MM.1S (cell line): ENCODE results near the gene COBLL1.

Experiments used
- EZH2 ChIP-seq: fragments of 300-600 bp; sonication (generic); optimal IDR thresholded peaks from 2 replicates; pipeline ENCODE3; 2017; ENCODE audit warnings: low read depth, mild to moderate bottlenecking, antibody characterized with exemption, low read length, mixed read lengths
- EZH2phosphoT487 ChIP-seq: fragments of 300-600 bp; sonication (generic); IDR thresholded peaks from 2 replicates; pipeline ENCODE4 v1.6.1; 2018; ENCODE audit warnings: antibody characterized with exemption, low read length
- TF ChIP-seq, protein P1 (sequence below): fragments of 300-600 bp; sonication (generic); IDR thresholded peaks from 2 replicates; pipeline ENCODE4 v1.5.1; 2016; ENCODE audit warnings: antibody characterized with exemption, low read length, mixed read lengths

DNA sequence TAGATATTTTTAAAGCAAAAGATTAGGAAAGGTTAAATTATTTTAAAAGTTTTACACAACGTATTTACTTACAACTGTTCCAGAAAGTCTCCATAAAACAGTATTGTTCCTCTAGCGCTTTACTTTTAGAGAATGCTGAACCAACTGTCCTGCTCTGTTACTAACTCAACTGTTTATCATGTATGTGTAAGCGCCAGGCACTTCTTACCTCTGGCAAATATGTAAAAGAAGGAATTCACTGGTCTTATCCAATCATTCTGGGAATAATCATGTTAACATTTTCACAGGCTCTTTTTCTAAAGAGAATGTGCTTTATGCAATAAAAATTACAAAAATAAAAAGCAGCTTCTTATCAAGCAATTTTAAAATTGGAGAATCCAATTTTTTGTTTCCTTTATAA, 68.0 kb downstream of the COBLL1 start:
- TF ChIP-seq, protein P1, sequence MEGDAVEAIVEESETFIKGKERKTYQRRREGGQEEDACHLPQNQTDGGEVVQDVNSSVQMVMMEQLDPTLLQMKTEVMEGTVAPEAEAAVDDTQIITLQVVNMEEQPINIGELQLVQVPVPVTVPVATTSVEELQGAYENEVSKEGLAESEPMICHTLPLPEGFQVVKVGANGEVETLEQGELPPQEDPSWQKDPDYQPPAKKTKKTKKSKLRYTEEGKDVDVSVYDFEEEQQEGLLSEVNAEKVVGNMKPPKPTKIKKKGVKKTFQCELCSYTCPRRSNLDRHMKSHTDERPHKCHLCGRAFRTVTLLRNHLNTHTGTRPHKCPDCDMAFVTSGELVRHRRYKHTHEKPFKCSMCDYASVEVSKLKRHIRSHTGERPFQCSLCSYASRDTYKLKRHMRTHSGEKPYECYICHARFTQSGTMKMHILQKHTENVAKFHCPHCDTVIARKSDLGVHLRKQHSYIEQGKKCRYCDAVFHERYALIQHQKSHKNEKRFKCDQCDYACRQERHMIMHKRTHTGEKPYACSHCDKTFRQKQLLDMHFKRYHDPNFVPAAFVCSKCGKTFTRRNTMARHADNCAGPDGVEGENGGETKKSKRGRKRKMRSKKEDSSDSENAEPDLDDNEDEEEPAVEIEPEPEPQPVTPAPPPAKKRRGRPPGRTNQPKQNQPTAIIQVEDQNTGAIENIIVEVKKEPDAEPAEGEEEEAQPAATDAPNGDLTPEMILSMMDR, result no peak
- TF ChIP-seq EZH2, result no peak
- TF ChIP-seq EZH2phosphoT487, result no peak
